Measurements from ENCODE around the gene SHPK.

- TF ChIP-seq CTCF (IDR thresholded peaks at IDR 0.05) (no peak), SIN3A (IDR thresholded peaks at IDR 0.05; ENCODE audit: borderline replicate concordance, insufficient read depth, low read depth, low read length) (no peak), POLR2AphosphoS5 (IDR thresholded peaks at IDR 0.05; ENCODE audit: low read depth, low read length) (no peak), REST (IDR thresholded peaks at IDR 0.05; ENCODE audit: insufficient read depth in 1 of 2, low read depth in 2 of 2, low read length in 1 of 2) (no peak)
Observed at GRCh38 chr17:3592216-3592860, 43.7 kb downstream of the SHPK start.

Measured in Panc1 (cell line).